DOHH2 (cell line): ENCODE results near the gene COL23A1.

Source experiments
- H3F3A ChIP-seq: fragments of 200-600 bp; sonication (generic), shearing (Covaris generic); 2 replicates; pipeline ENCODE4 v1.6.0; 2016; ENCODE audit warnings: antibody characterized with exemption, mild to moderate bottlenecking; ENCODE audit not compliant: control insufficient read depth, insufficient read depth
- H3K27ac ChIP-seq: fragments of 200-600 bp; sonication (generic); 2 replicates; pipeline ENCODE4 v1.5.1; 2014; ENCODE audit warnings: low read depth, mild to moderate bottlenecking, low read length, moderate library complexity
- H3K27me3 ChIP-seq: fragments of 200-600 bp; sonication (generic); 2 replicates; pipeline ENCODE4 v1.6.1; 2014; ENCODE audit warnings: mild to moderate bottlenecking, low read length, mixed read lengths; ENCODE audit not compliant: control insufficient read depth
- H3K36me3 ChIP-seq: fragments of 200-600 bp; sonication (generic); 2 replicates; pipeline ENCODE4 v1.6.1; 2014; ENCODE audit warnings: mild to moderate bottlenecking, low read length, moderate library complexity, mixed read lengths; ENCODE audit not compliant: control insufficient read depth
- H3K4me1 ChIP-seq: fragments of 200-600 bp; sonication (generic); 2 replicates; pipeline ENCODE4 v1.6.1; 2014; ENCODE audit warnings: mild to moderate bottlenecking, low read length, mixed read lengths; ENCODE audit not compliant: control insufficient read depth
- H3K4me2 ChIP-seq: fragments of 200-600 bp; sonication (generic); 2 replicates; pipeline ENCODE4 v1.6.0; 2014; ENCODE audit warnings: mild to moderate bottlenecking, low read length, moderate library complexity
- H3K4me3 ChIP-seq: fragments of 200-600 bp; sonication (generic); 2 replicates; pipeline ENCODE4 v1.5.1; 2014; ENCODE audit warnings: mild to moderate bottlenecking, low read length, mixed read lengths
- H3K79me2 ChIP-seq: fragments of 200-600 bp; sonication (generic); 2 replicates; pipeline ENCODE4 v1.6.1; 2014; ENCODE audit warnings: mild to moderate bottlenecking, low read length, mixed read lengths; ENCODE audit not compliant: control insufficient read depth
- H3K9me2 ChIP-seq: fragments of 200-600 bp; sonication (generic); replicated peaks from 2 replicates; pipeline ENCODE4 v1.6.1; 2014; ENCODE audit warnings: mild to moderate bottlenecking, low read length, mixed read lengths; ENCODE audit not compliant: control insufficient read depth
- H3K9me3 ChIP-seq: fragments of 200-600 bp; sonication (generic); 2 replicates; pipeline ENCODE4 v1.6.1; 2014; ENCODE audit warnings: antibody characterized with exemption, low read length, mixed read lengths; ENCODE audit not compliant: control insufficient read depth, insufficient read depth
- H4K20me1 ChIP-seq: fragments of 200-600 bp; sonication (generic); 2 replicates; pipeline ENCODE4 v1.6.0; 2014; ENCODE audit warnings: low read depth, mild to moderate bottlenecking, antibody characterized with exemption, low read length, moderate library complexity; ENCODE audit not compliant: control insufficient read depth, insufficient read depth
- CTCF ChIP-seq: fragments of 200-600 bp; sonication (generic); IDR thresholded peaks from one replicate; pipeline ENCODE4 v1.5.1; 2014; ENCODE audit warnings: antibody characterized with exemption, mild to moderate bottlenecking, low read depth, low read length; ENCODE audit not compliant: poor library complexity, severe bottlenecking
- EZH2phosphoT487 ChIP-seq: fragments of 200-600 bp; sonication (generic); IDR thresholded peaks from 2 replicates; pipeline ENCODE4 v1.6.1; 2017; ENCODE audit warnings: borderline replicate concordance, mild to moderate bottlenecking, antibody characterized with exemption, low read length, moderate library complexity, mixed read lengths

The COL23A1 gene

DNA sequence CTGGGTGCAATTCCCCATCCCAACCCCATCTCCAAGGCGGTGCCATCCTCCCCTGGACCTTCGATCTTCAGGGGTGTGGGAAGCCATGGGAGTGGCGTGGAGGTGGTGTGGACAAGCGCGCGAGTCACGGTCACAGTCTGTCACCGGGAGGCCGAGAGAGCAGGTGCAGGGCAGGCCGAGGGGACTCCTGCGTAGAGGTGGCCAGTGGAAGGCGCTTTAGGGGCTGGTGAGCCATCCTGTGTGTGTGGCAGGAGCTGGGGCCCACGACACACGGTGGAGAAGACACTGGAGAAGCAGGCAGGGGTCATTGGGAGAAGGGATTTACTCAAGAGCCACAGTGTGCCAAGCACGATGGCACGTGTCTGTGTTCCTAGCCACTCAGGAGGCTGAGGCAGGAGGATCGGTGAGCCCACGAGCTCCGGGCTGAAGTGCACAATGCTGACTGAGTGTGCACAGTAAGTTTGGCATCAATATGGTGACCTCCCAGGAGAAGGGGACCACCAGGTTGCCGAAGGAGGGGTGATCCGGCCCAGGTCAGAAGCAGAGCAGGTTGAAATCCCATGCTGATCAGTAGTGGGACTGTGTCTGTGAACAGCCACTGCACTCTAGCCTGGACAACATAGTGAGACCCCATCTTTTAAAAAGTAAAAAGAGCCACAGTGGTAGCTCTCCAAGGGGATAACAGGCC is 212.5 kb downstream of the COL23A1 start:
- Histone ChIP-seq H4K20me1 (no peaks in the 10 kb centered on the region), H3K27ac (no peak overlapping the region), H3K4me1 (no peaks in the 10 kb centered on the region), H3K27me3 (no peaks in the 10 kb centered on the region), H3K4me2 (no peak overlapping the region), H3K9me3 (no peaks in the 10 kb centered on the region), H3K4me3 (no peak overlapping the region), H3K36me3 (no peaks in the 10 kb centered on the region), H3K9me2 (no peaks in the 10 kb centered on the region), H3K79me2 (no peaks in the 10 kb centered on the region), H3F3A (no peaks in the 10 kb centered on the region)
- TF ChIP-seq EZH2phosphoT487 (no peak), CTCF (no peak)

DNA sequence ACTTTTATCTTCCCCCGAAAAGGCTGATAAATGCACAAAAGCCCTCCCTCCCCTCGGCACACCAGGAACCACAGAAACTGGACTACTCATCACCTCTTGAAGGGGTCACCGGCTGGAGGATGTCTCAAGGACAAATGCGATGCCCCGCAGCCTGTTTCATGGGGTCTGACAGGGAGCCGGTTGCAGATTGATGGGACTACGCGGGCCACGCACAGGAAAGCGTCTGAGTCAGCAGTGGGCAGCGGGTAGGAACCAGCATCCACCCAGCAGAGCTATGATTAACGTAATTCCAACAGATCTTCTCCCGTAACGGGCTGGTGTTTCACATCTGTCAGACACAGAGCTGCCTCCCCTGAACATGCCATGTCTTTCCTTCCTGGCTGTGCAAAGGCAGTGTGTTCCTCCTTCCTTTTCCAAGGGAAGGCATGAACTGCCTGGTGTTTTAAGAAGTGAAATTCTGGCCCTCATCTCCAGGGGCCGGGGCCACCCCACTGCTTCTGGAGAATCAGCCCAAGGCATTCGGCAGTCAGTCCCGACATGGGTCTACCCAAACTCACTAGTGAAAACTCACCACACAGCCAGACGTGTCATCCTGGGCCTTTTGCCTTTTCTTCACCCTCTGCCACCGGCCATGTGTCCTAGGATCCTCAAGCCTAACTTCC is 213.1 kb downstream of the COL23A1 start:
- H3F3A ChIP-seq: no peaks in the 10 kb centered on the region
- H3K4me3 ChIP-seq: no peak overlapping the region
- H4K20me1 ChIP-seq: no peaks in the 10 kb centered on the region
- no peaks in the 10 kb centered on the region for H3K9me3 ChIP-seq
- no peaks in the 10 kb centered on the region for H3K4me1 ChIP-seq
- no peaks in the 10 kb centered on the region for H3K27me3 ChIP-seq
- no peaks in the 10 kb centered on the region for H3K9me2 ChIP-seq
- no peak overlapping the region for H3K4me2 ChIP-seq
- no peaks in the 10 kb centered on the region for H3K79me2 ChIP-seq
- TF ChIP-seq EZH2phosphoT487 (no peak), CTCF (no peak)
- no peak overlapping the region for H3K27ac ChIP-seq
- no peaks in the 10 kb centered on the region for H3K36me3 ChIP-seq

- H3K36me3 ChIP-seq: no peaks in the 10 kb centered on the region
- H3K4me3 ChIP-seq: no peak overlapping the region
- H3K9me3 ChIP-seq: no peaks in the 10 kb centered on the region
- no peaks in the 10 kb centered on the region for H3K27me3 ChIP-seq
- no peaks in the 10 kb centered on the region for H3K4me1 ChIP-seq
- H4K20me1 ChIP-seq: no peaks in the 10 kb centered on the region
- no peak overlapping the region for H3K4me2 ChIP-seq
- H3K79me2 ChIP-seq: no peaks in the 10 kb centered on the region
- H3K27ac ChIP-seq: no peak overlapping the region
- no peak for TF ChIP-seq EZH2phosphoT487
- no peak for TF ChIP-seq CTCF
- no peaks in the 10 kb centered on the region for H3K9me2 ChIP-seq
- H3F3A ChIP-seq: no peaks in the 10 kb centered on the region
These were observed 214.8 kb downstream of the COL23A1 start for GRCh38 chr5:178375348-178375747.
